MCF 10A (cell line): ENCODE results near the gene PRDX4. TPM values are rescaled to one million over a fixed set of nuclear protein-coding genes. Genes with fewer than 3 reads are reported as not detected.
"Not testable (repeated sequence)": the region's sequence is repeated elsewhere in the genome, so short reads cannot be mapped to it uniquely, and the experiment has no call there.

ENCODE experiments used
- BruUV-seq: library from RNA; stranded (reverse); fragments of 400-500 nt; replicated peaks from 2 replicates; lab custom pipeline; 2021; lab: Mats Ljungman, UMichigan
- CTCF ChIA-PET: fragments of 300-600 bp; sonication (Branson Sonifier 250); formaldehyde crosslinking; extraction: SDS; loops from one replicate; lab custom pipeline; 2021; ENCODE audit warnings: antibody characterized with exemption, inconsistent platforms; lab: Yijun Ruan, JAX
- POLR2A ChIA-PET: fragments of 300-600, 350-650 bp; sonication (Branson Sonifier 250); formaldehyde crosslinking; extraction: SDS; loops from one replicate; lab custom pipeline; 2020; ENCODE audit warnings: antibody characterized with exemption, inconsistent platforms; lab: Yijun Ruan, JAX
- DNase-seq: peaks from one replicate; pipeline ENCODE4 v3.0.0-alpha.2; 2018; ENCODE audit not compliant: unreplicated experiment
- H3K27ac Mint-ChIP-seq: one replicate; pipeline ENCODE4 v1.8.0; 2022; ENCODE audit warnings: mild to moderate bottlenecking, low read depth, mixed read lengths; ENCODE audit not compliant: unreplicated experiment
- H3K27me3 Mint-ChIP-seq: one replicate; pipeline ENCODE4 v1.8.0; 2022; ENCODE audit warnings: mixed read lengths; ENCODE audit not compliant: insufficient read depth, unreplicated experiment
- H3K36me3 Mint-ChIP-seq: one replicate; pipeline ENCODE4 v1.8.0; 2022; ENCODE audit warnings: mild to moderate bottlenecking, moderate library complexity, mixed read lengths; ENCODE audit not compliant: insufficient read depth, unreplicated experiment
- H3K4me1 Mint-ChIP-seq: one replicate; pipeline ENCODE4 v1.8.0; 2022; ENCODE audit warnings: mixed read lengths; ENCODE audit not compliant: insufficient read depth, unreplicated experiment
- H3K4me3 Mint-ChIP-seq: one replicate; pipeline ENCODE4 v1.8.0; 2022; ENCODE audit warnings: mild to moderate bottlenecking, moderate library complexity, mixed read lengths; ENCODE audit not compliant: unreplicated experiment
- H3K9me3 Mint-ChIP-seq: one replicate; pipeline ENCODE4 v1.8.0; 2022; ENCODE audit warnings: mixed read lengths; ENCODE audit not compliant: unreplicated experiment
- CTCF ChIP-seq: fragments of 200-600 bp; IDR thresholded peaks from one replicate; pipeline ENCODE4 v1.8.0; 2022; ENCODE audit warnings: antibody characterized with exemption, mild to moderate bottlenecking; ENCODE audit not compliant: unreplicated experiment
- intact Hi-C: fragments of 100-400 bp; cut with micrococcal nuclease; formaldehyde crosslinking; loops from 2 replicates; pipeline ENCODE4 v1.14.1; 2022
- total RNA-seq: library from RNA; stranded (reverse); gene quantifications from 2 replicates; pipeline ENCODE4 v1.2.3, GENCODE V29; 2022

PRDX4 gene
- total RNA-seq, 1 experiment from 2014 or later, result 134 TPM

- Mint-ChIP-seq H3K4me1 (peaks cover 4% of the 10 kb centered on the region), H3K36me3 (no peaks in the 10 kb centered on the region), H3K27me3 (peaks cover 58% of the 10 kb centered on the region), H3K4me3 (no peak overlapping the region), H3K27ac (no peak overlapping the region), H3K9me3 (no peaks in the 10 kb centered on the region)
- CTCF ChIA-PET, result interaction anchor here (0.7 to 1.1 kb wide), 2 partner anchors 235 to 1172 kb away, joined by 4 to 5 read pairs; no protein-coding TSS in a partner anchor
- DNase-seq, result no peak
- BruUV-seq, result no TSS peak
- POLR2A ChIA-PET, result interaction anchor here (0.5 to 0.6 kb wide), 2 partner anchors 654 to 1130 kb away, joined by 3 read pairs; no protein-coding TSS in a partner anchor
- intact Hi-C loops, result no loop called here
- no peak for TF ChIP-seq CTCF
These were observed 1.0 kb upstream of the PRDX4 start for GRCh38 chrX:23666282-23666681.

DNA sequence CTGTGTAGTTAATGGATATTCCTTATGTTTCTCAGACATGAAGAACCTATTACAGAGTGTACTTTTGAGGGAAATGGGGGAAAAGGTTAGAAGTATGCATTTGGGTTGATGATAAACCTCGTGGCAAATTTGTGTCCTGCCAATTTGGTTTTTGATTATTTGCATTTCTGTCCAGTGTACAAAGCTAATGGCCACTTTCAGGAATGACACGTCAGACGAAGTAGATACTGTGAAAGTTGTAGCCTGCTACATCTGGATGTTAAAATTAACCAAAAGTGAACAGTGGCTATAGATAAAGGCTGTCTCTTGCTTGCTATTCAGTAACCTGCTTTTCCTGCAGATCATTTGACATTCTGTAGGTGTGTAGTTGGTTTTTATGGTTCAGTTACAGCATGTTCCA lies 1.0 kb downstream of the PRDX4 start:
- TSS peak; percentile 60 for BruUV-seq
- peak overlapping the region; percentile 43 for H3K27ac Mint-ChIP-seq
- DNase-seq, result peak; percentile 4
- peaks cover 4% of the 10 kb centered on the region for H3K4me1 Mint-ChIP-seq
- intact Hi-C loops, result loop anchor here (1.0 kb wide), 1 partner anchor 1683 kb away; no protein-coding TSS in a partner anchor
- H3K9me3 Mint-ChIP-seq, result no peaks in the 10 kb centered on the region
- peaks cover 12% of the 10 kb centered on the region for H3K36me3 Mint-ChIP-seq
- H3K27me3 Mint-ChIP-seq, result peaks cover 41% of the 10 kb centered on the region
- CTCF ChIA-PET, result no interaction called here
- TF ChIP-seq CTCF, result no peak
- POLR2A ChIA-PET, result interaction anchor here (0.5 to 2.5 kb wide), 6 partner anchors 12 to 232 kb away, joined by 3 to 11 read pairs (median 4); partner anchors contain the start of genes ACOT9 and SAT1
- H3K4me3 Mint-ChIP-seq, result peak overlapping the region; percentile 79

GRCh38 chrX:23670528-23670927 lies 3.2 kb downstream of the PRDX4 start:
- POLR2A ChIA-PET, result interaction anchor here (1.2 kb wide), 1 partner anchor 113 kb away, joined by 3 read pairs; the partner anchor contains the start of gene SAT1
- CTCF ChIA-PET, result no interaction called here
- no peak for TF ChIP-seq CTCF
- H3K27me3 Mint-ChIP-seq, result peaks cover 39% of the 10 kb centered on the region
- intact Hi-C loops, result no loop called here
- H3K4me3 Mint-ChIP-seq, result no peak overlapping the region
- no TSS peak for BruUV-seq
- H3K36me3 Mint-ChIP-seq, result peaks cover 33% of the 10 kb centered on the region
- no peak for DNase-seq
- no peak overlapping the region for H3K27ac Mint-ChIP-seq
- peaks cover 4% of the 10 kb centered on the region for H3K4me1 Mint-ChIP-seq
- no peaks in the 10 kb centered on the region for H3K9me3 Mint-ChIP-seq

DNA sequence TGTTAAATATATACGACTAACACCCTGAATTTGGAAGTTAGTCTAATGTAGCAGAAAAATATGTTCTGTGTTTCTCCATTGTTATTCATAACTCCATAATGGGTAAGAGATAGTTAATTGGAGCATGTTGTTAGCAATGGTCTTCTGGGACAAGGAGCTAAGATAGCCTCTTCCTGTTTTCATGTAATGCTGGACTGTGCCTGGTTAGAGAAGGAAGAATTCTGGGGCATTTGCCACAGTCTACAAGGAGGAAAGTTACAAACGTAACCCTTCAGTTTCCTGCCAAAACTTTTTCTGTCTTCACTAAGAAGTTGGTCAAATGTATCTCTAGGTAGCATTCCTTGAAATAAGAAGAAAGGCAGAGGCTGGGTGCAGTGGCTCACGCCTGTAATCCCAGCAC lies 5.8 kb downstream of the PRDX4 start:
- no peak for TF ChIP-seq CTCF
- H3K4me3 Mint-ChIP-seq, result no peak overlapping the region
- no TSS peak for BruUV-seq
- ChIA-PET CTCF (interaction anchor here (0.6 to 3.3 kb wide), 2 partner anchors 229 to 406 kb away, joined by 4 to 14 read pairs; no protein-coding TSS in a partner anchor), POLR2A (interaction anchor here (0.7 kb wide), 2 partner anchors 958 to 1254 kb away, joined by 3 read pairs; no protein-coding TSS in a partner anchor)
- H3K9me3 Mint-ChIP-seq, result no peaks in the 10 kb centered on the region
- H3K27ac Mint-ChIP-seq, result no peak overlapping the region
- H3K36me3 Mint-ChIP-seq, result peaks cover 48% of the 10 kb centered on the region
- H3K4me1 Mint-ChIP-seq, result peaks cover 4% of the 10 kb centered on the region
- no peak for DNase-seq
- peaks cover 37% of the 10 kb centered on the region for H3K27me3 Mint-ChIP-seq
- intact Hi-C loops, result no loop called here

DNA sequence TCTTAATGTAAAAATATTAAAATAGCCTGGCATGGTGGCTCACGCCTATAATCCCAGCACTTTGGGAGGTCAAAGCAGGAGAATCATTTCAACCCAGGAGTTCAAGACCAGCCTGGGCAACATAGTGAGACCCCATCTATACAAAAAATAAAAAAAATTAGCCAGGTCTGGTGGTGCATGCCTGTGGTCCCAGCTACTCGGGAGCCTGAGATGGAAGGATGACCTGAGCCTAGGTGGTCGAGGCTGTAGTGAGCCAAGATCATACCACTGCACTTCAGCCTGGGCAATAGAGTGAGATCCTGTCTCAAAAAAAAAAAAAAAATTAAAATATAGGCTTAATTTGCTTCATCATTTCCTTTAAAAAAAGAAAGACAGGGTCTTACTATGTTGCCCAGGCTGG lies 9.2 kb downstream of the PRDX4 start:
- H3K27ac Mint-ChIP-seq, H3K4me3 Mint-ChIP-seq, H3K9me3 Mint-ChIP-seq, DNase-seq, intact Hi-C loops, H3K4me1 Mint-ChIP-seq, BruUV-seq: not testable (repeated sequence)
- POLR2A ChIA-PET, result interaction anchor here (0.6 kb wide), 1 partner anchor 224 kb away, joined by 3 read pairs; no protein-coding TSS in a partner anchor
- CTCF ChIA-PET, result interaction anchor here (0.6 to 0.8 kb wide), 2 partner anchors 9 to 40 kb away, joined by 4 read pairs; no protein-coding TSS in a partner anchor
- H3K36me3 Mint-ChIP-seq, result peaks cover 67% of the 10 kb centered on the region
- H3K27me3 Mint-ChIP-seq, result peaks cover 29% of the 10 kb centered on the region
